ENCODE data around the gene CROCC2. TPM values are rescaled to one million over a fixed set of nuclear protein-coding genes. Genes with fewer than 3 reads are reported as not detected.

The CROCC2 gene
- total and polyA plus RNA-seq, 10 of the 15 experiments (the other 5 are each of a cell fraction or from before 2014, with no cell fraction given), result not detected

- TF ChIP-seq BCLAF1 (IDR thresholded peaks at IDR 0.05), result no peak
Measured at GRCh38 chr2:241017228-241017940, 111.2 kb downstream of the CROCC2 start (continued).

GRCh38 chr2:241018051-241018891 is 112.1 kb downstream of the CROCC2 start:
- in situ Hi-C loops (cut with MboI), result no loop called here
- DNase-seq (ENCODE audit: low read depth, low spot score), result no peak
- SMC1A ChIA-PET (ENCODE audit: uncharacterized antibody, unreplicated experiment), result interaction anchor here (0.8 kb wide), 1 partner anchor 26 kb away, joined by 3 read pairs; no protein-coding TSS in a partner anchor
- H4K20me1 ChIP-seq (ENCODE audit: control insufficient read depth, insufficient read depth), result no peaks in the 10 kb centered on the region
- no peaks in the 10 kb centered on the region for H3K79me2 ChIP-seq (ENCODE audit: control insufficient read depth, insufficient read depth, low read length)
- ATAC-seq, result no peak
- no peak overlapping the region for H3K4me2 ChIP-seq (ENCODE audit: control insufficient read depth, insufficient read depth)
- no peak for FAIRE-seq
- 52% methylated on average over 26 of the region's 26 CpGs for WGBS (ENCODE audit: insufficient coverage, insufficient replicate concordance, low lambda C conversion rate, missing lambda C conversion rate)
- H2AFZ ChIP-seq (ENCODE audit: control insufficient read depth, low read depth, low read length), result no peak overlapping the region
- H3K9ac ChIP-seq (ENCODE audit: control insufficient read depth, insufficient read depth, low read length), result no peak overlapping the region
- RAD21 ChIA-PET (ENCODE audit: unreplicated experiment), result no interaction called here
- H3K36me3 ChIP-seq (ENCODE audit: control insufficient read depth in 2 of 2, insufficient read depth in 2 of 2, low read length in 1 of 2), result no peaks in the 10 kb centered on the region
- POLR2A ChIA-PET, result no interaction called here
- no peaks in the 10 kb centered on the region; a peak in 2 of 4 replicates for H3K27me3 ChIP-seq (replicated peaks in 1 of 2; ENCODE audit: control insufficient read depth in 2 of 2, insufficient read depth in 2 of 2, low read length in 1 of 2)
- intact Hi-C loops (cut with micrococcal nuclease; ENCODE audit: unreplicated experiment), result no loop called here
- CTCF ChIA-PET, result no interaction called here
- BruUV-seq (replicated peaks), result no TSS peak
- no peaks in the 10 kb centered on the region for H3K9me3 ChIP-seq (replicated peaks; ENCODE audit: control insufficient read depth, insufficient read depth, low read length)
- no peaks in the 10 kb centered on the region for H3K4me1 ChIP-seq (ENCODE audit: control insufficient read depth, insufficient read depth, low read length)
- H3K27ac ChIP-seq (ENCODE audit: control insufficient read depth, insufficient read depth), result no peak overlapping the region
- H3K4me3 ChIP-seq, result no peak overlapping the region
- TF ChIP-seq JUND (IDR thresholded peaks at IDR 0.05; ENCODE audit: low read depth, low read length) (no peak), STAT1 (conservative IDR thresholded peaks at IDR 0.05) (no peak), SMC3 (IDR thresholded peaks at IDR 0.05; ENCODE audit: borderline replicate concordance, low read length) (no peak), E2F4 (IDR thresholded peaks at IDR 0.05; ENCODE audit: low read depth, low read length) (no peak), CBX5 (IDR thresholded peaks at IDR 0.05; ENCODE audit: low read depth) (no peak), CUX1 (IDR thresholded peaks at IDR 0.05; ENCODE audit: insufficient replicate concordance, low read depth, low read length) (no peak), ZNF622 (IDR thresholded peaks at IDR 0.05) (no peak), NR2F1 (conservative IDR thresholded peaks at IDR 0.05) (no peak)

Data from GM12878 (cell line).